ENCODE data around the gene PIM2.

Gene PIM2

DNA sequence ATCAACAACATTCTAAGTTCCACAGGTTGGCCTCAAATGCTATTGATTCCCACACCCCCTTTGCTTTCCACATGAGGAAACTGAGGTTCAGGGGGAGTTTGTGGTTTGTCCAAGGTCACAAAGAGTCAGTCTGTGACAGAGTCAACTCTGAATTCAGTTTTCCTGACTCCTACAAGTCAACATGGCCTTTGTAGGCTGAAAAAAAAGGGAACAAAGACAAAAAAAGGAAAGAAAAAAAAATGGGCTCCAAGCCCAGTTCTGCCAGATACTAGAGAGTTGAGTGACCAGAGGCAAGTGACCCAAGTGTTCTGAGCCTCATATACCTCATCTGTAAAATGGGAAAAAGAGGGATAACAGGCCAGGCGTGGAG lies 16.5 kb upstream of the PIM2 start:
- no peak for DNase-seq (ENCODE audit: low spot score)

DNA sequence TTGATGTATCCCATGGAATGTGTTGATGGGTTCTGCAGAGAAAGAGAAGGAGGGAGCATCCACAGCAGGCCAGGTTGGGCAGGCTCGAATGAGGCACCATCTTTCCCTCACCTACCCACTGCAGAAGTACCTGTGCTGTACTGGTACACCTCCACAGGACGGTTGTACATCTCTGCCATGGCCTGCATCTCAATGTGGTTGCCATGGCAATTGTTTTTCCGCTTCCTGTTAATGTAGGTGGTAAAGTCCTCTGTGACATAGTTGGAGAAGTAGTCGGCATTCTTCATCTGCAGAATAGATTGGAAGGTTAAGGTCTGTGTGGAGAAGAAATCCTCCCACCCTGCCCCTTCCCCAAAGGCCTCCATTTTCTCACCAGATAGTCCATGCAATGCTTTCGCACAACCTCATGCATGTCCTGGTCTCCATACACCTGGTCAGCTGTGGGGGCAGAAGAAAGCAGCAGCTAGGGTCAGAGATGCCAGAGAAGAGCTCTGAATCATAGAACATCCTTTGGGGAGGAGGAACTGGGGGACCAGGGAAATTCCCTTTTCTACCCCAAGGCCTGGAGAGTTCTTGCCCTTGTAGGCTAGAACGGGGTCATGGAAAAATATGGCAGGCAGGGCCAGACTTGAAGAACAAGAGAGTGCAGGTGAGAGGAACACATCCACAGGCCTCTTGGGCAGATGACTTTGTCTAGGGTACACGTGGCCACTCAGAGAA lies 15.9 kb upstream of the PIM2 start:
- no peak for DNase-seq (ENCODE audit: low spot score)

GRCh38 chrX:48933757-48934156 lies 14.9 kb upstream of the PIM2 start:
- DNase-seq (ENCODE audit: low spot score) = no peak

- DNase-seq (ENCODE audit: low spot score) = no peak
These were observed 9.0 kb upstream of the PIM2 start for GRCh38 chrX:48927736-48928382.

- DNase-seq (ENCODE audit: low spot score) = no peak
These were observed 8.3 kb upstream of the PIM2 start for GRCh38 chrX:48927123-48927522.

- DNase-seq (ENCODE audit: low spot score) = no peak
These were observed 5.4 kb upstream of the PIM2 start for GRCh38 chrX:48924270-48924669.

GRCh38 chrX:48923771-48924170 lies 4.9 kb upstream of the PIM2 start:
- no peak for DNase-seq (ENCODE audit: low spot score)

GRCh38 chrX:48920718-48921104 lies 1.9 kb upstream of the PIM2 start:
- no peak for DNase-seq (ENCODE audit: low spot score)

DNA sequence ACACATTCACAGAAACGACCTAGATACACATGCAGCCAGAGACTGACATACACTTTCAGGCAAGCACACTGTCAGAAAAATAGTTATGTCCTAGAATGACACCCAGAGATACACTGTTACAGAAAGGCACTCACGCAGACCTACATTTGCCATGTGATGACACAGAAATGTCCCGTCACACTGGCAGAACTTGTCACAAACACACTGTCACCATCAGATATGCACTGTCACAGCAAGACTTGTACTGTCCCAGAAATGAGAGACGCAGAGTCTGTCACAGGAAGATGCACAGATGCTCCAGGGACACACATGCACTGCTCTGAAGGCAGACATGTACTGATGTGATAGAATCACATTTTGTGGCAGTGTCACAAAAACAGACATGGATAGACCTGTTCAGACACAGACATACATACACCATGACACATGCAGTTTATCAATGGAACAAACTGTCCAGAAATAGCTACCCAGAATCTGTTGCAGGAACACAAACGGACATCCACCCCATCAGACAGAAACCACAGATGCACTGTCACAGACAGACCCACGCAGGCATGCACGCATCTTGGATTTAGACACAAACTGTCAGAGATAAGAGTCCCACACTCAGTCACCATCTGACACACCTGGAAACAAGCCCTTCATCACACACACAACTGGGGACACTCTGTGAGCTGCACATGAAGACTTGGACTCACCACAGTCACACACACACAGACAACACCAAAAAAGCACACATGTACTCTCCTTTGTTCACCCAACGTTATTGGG lies 1.3 kb upstream of the PIM2 start:
- no peak for DNase-seq (ENCODE audit: low spot score)

GRCh38 chrX:48919360-48919841 lies 577 bp upstream of the PIM2 start:
- no peak for DNase-seq (ENCODE audit: low spot score)

- no peak for DNase-seq (ENCODE audit: low spot score)
These were observed 552 bp downstream of the PIM2 start for GRCh38 chrX:48918301-48918642.

DNA sequence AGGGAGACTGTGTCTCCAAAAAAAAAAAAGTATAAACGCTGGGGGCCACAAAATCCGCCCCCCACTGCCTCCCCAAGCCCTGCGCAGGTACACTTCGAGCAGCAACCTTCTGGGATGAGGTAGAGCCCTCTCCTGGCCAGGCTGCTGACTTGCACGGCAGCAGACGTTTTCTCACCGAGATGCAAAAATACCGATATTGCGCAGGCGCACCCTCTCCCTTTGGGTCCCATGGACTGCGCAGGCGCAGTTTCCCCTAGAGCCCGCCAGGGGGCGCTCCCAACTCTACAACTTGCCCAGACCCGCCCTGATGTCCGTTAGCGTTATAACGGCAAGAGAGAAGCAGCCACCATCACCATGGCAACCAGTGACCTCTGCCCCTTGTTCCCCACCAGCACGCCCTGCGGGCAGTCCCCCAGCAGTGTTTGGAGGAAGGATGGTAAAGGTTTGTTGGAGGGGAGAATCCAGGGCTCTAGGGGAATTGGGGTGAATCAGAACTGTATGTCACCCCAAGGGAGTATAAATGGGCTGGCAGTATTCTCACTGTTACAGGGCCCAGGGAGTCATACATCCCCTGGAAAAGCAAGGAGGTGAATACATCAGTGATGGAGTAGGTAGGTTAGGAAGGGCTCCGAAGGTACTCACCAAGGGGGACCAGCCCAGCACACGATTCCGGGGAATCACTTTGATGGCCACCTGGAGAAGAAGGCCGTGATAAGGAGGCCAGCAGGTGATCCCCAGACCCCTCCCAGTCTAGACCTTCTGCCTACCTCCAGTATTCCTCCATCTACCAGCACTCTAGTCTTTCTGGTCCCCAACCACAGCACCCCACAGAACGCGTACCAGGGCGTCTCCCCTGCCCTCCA lies 1.5 kb downstream of the PIM2 start:
- DNase-seq (ENCODE audit: low spot score) = peak; percentile 96

DNA sequence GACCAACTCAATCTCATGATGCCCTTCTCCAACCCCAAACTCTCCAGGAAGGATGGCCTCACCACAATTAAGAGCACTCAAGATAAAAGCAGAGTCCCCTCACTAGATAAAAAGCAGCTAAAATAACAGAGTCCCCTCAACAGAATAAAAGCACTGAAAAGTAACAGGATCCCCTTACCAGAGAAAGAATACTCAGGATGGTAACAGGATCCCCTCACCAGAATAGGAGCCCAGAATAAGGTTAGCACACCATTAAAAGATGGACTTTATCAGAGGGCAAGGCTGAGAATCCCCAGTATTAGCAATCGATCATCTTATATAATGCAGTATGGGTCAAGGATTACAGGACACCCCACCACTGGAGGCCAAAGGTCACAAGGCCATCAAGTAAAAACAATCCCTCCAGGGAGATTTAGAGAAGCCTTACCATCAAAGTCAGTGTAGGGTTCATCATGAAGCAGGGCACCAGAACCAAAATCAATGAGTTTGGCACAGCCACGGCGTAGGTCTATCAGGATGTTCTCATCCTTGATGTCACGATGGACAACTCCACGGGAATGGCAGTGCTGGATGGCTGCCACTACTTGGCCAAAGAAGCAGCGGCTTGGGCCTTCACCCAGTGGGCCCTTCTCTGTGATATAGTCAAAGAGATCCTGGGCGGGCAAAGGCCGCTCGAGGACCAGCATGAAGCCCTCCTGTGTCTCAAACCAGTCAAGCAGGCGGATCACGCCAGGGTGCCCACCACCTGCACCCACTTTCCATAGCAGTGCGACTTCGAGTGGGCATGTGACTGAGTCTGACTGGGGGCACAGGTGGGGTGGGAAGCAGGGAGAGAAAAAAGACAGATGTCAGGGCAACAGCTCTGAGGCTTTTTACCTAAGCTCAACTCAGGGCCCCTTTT lies 4.0 kb downstream of the PIM2 start:
- DNase-seq (ENCODE audit: low spot score) = no peak

DNA sequence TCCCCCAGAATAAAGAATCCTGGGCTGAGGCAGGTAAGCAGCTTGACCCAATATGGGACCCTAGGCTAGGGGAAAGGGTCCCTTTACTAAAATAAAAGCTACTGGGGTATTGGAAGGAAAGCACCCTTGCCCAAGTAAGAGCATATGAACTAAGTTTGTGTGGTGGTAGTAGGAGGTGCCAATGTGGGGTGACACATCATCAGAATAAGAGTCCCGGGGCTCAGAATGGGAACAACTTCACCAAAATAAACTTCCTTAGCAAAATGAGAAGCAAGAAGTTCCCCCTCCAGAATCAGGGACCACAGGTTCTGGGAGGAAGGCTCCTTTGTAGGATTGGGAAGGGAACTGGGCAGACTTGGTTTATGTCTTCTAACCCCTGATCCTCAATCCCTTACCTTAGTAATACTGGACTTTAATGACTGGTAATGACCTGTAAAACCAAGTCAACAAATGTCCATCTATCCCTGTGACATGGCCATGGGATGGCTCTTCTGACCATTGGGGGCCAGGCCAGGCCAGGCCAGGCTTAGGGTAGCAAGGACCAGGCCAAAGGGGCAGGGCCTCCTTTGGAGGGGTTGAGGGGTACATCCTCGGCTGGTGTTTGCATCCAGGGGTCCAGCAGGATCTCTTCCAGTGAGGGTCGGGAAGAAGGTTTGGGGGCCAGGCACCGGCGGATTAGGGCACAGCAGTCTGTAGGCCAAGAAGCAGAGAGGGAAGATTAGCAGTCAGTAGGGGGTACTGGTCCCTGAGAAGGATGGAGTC lies 5.0 kb downstream of the PIM2 start:
- DNase-seq (ENCODE audit: low spot score) = no peak

- DNase-seq (ENCODE audit: low spot score) = peak; percentile 71
These were observed 7.2 kb downstream of the PIM2 start, which contains the start of gene SLC35A2 for GRCh38 chrX:48911412-48912182. SLC35A2 (minus strand) TSS chrX:48911646; CDS start chrX:48911636, 10 bp downstream.

DNA sequence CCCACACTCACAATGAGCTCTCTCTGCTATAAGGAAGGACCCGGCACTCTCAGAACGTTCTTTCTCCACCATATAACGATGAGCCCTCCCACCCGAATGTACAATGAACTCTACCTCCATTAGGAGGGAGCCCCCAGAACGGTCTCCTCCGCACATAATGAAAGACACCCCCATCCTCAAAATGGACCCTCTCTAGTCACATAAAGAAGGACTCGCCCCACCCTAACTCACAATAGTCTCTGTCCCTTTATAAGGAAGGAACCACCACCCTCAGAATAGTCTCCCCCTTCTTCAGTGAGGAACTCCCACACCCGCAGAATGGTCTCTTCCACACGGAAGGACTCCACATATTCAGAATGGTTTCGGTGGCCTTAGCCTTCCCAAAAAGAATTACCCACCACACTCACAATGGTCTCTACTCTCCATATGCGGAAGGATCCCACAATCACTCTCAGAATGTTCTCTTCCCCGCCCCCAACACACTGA lies 7.9 kb downstream of the PIM2 start:
- DNase-seq (ENCODE audit: low spot score) = no peak

- no peak for DNase-seq (ENCODE audit: low spot score)
These were observed 9.0 kb downstream of the PIM2 start for GRCh38 chrX:48909703-48910294.

- DNase-seq (ENCODE audit: low spot score) = no peak
These were observed 10.2 kb downstream of the PIM2 start for GRCh38 chrX:48908600-48908999.
